Dedifferentiated amniotic fluid mesenchymal stem cell (primary cell): ENCODE measurements around the gene ACOT7.
"Not testable (repeated sequence)": the region's sequence is repeated elsewhere in the genome, so short reads cannot be mapped to it uniquely, and the experiment has no call there.

Experiments used
- DNase-seq: peaks from one replicate; pipeline ENCODE4 v3.0.0-alpha.2; 2016; ENCODE audit errors: extremely low spot score

Gene ACOT7, protein sequence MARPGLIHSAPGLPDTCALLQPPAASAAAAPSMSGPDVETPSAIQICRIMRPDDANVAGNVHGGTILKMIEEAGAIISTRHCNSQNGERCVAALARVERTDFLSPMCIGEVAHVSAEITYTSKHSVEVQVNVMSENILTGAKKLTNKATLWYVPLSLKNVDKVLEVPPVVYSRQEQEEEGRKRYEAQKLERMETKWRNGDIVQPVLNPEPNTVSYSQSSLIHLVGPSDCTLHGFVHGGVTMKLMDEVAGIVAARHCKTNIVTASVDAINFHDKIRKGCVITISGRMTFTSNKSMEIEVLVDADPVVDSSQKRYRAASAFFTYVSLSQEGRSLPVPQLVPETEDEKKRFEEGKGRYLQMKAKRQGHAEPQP

DNA sequence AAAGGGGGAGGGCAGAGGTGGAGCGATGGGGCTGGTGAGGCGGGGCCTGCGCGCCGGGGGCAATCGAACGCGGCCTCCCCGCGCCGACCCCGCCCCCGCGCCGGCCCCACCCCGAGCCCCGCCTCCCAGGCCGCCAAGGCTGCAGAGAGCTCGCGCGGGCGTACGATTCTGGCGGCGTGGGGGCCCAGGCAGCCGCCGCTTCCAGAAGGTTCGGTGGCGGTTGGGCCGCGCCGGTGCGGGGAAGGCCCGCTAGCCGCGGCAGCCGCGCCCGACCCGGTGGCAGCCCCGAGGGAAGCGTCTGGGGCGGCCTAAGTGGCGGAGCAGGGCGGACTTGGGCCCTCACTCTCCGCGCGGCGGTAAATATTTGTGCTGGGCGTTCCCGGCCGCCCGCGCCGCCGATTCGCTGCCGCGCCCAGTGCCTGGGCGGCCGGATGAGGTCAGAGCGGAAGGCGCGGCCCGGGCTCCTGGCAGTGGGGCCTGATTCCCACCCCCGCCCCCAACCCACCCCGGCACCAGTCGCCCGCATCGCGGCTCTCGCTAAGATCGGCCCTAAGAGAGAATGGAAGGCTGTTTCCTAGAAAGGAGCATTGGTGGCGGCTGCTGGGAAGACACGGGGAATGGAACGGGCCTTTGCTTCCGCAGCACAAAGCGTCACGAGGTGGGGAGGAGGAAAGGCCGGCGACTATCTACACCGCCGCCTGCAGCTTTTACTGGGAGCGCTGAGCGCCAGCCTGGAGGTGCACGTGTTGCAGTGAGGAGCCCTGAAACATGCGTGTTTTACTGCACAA lies at the start of gene ACOT7:
TSS of gene ACOT7 (minus strand) at position 368 of the 788 bp plus-strand sequence. CDS start 368 bp downstream, outside the sequence.
- DNase-seq, result peak; percentile 77

DNA sequence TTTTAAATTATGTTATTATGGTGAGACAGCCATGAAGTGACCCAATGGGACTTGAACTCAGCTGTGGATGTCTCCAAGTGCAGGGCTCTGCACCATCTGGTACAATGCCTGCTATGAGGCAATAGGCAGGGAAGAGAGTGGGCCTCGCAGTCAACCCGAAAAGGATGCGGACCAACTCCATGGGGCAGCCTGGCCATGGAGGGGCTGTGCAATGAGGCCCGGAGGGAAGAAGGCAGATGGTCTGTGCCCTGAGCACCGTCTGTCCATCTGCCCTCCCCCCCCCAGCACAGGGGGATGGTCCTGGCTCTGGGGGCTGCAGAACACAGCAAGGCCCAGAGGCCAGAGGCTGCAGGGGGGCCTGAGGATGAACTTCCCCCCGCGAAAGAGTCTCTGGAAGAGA lies 48.0 kb upstream of the ACOT7 start:
- DNase-seq, result no peak

DNA sequence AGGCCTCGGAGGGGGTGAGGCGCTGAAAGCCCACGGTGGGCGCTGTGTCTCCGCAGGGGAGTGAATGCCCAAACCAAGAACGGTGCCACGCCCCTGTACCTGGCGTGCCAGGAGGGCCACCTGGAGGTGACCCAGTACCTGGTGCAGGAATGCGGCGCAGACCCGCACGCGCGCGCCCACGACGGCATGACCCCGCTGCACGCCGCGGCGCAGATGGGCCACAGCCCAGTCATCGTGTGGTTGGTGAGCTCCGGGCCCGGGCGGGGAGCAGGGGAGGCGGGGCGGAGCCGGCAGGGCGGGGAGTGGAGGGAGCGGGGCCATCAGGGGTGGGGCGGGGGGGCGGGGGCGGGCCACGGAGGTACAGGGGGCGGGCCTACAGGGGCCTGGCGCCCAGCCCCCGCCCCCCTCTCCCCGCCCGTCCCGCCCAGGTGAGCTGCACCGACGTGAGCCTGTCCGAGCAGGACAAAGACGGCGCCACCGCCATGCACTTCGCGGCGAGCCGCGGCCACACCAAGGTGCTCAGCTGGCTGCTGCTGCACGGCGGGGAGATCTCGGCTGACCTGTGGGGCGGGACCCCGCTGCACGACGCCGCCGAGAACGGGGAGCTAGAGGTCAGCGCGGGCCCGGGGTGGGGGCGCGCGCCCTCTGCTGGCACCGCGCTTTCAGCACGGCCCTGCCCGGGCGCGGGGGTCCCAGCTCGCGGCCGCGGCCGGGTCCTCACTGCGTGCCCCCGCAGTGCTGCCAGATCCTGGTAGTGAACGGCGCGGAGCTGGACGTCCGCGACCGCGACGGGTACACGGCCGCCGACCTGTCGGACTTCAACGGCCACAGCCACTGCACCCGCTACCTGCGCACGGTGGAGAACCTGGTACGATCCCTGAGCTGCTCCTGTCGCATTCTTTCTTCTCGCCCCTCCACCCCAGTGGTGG lies 46.9 kb upstream of the ACOT7 start:
- DNase-seq, result no peak

DNA sequence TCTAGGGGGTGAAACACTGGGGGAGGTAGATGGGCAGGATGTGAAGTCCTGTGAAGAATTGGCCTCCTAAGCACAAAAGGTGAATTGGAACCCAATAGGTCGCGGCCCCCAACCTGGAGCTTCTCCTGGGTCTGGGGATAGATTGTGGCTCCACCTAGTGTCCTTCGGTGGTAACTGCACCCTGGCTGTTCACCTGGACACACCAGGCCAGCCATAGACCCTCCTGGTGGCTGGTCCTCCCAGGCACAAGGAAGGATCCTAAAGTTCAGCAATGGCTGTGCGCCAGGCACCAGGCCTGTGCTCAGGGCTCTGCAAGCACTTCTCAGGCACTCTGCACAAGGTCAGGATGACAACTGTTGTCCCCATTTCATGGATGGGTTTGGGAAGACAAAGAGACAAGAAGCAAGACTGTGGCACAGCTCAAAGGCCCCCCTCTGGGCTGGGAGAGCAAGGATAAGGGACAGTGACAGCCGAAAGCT lies 44.5 kb upstream of the ACOT7 start:
- DNase-seq, result no peak

DNA sequence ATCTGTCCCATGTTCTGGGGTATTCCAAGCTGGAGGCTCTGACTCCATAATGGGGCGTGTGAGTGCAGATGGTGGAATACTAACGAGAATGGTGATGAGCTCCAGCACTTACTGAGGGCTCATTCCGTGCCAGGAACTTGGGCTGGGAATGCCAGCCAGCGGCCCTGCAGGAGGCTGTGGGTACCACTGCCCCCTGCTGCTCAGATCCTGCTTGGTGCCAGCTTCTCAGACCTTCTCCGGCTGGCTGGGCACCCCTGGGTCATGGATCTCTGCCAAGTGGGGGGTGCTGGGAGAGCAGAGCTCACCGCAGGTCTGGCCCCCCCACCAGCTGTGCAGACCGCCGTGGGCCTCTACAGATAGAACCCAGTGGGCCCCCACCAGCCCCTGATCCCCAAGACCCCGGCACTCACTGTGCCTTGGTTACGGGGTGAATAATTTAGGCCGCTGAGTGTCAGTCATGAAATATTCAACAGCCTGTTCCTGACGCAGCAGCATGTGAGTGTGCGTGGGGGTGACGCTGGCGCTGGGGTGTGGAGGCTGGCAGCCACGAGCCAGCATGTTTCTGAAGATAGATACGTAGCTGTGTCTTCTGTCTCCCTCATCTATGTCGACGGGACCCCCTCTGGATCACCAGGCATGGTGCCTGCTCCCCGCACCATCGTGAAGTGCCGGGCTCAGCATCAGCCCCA lies 43.6 kb upstream of the ACOT7 start:
- not testable (repeated sequence) for DNase-seq

DNA sequence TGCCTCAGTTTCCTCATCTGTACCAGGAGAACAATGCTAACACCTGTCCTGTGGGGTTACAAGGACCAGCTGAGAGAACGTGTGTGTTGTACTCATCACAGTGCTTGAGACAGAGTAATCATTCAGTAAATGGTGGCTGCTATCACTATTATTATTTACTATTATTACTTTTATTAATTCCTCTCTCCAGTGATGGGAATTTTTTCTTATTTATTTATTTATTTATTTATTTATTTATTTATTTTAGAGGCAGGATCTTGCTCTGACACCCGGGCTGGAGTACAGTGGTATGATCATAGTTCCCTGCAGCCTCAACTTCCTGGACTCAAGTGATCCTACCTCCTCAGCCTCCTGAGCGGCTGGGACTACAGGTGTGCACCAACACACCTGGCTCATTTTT lies 42.7 kb upstream of the ACOT7 start:
- DNase-seq, result not testable (repeated sequence)

DNA sequence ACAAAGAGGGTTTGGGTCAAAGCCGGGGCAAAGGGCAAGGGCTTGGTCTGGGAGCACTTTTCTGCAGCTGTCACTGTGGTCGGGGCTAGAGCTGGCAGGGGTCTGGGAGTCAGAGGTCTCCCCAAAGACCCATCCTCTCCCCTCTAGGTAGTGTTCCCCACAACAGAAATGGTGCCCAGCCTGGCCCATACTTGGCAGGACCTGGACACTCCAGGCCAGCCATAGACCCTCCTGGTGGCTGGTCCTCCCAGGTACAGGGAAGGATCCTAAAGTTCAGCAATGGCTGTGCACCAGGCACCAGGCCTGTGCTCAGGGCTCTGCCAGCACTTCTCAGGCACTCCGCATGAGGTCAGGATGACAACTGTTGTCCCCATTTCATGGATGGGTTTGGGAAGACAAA lies 42.0 kb upstream of the ACOT7 start:
- no peak for DNase-seq

DNA sequence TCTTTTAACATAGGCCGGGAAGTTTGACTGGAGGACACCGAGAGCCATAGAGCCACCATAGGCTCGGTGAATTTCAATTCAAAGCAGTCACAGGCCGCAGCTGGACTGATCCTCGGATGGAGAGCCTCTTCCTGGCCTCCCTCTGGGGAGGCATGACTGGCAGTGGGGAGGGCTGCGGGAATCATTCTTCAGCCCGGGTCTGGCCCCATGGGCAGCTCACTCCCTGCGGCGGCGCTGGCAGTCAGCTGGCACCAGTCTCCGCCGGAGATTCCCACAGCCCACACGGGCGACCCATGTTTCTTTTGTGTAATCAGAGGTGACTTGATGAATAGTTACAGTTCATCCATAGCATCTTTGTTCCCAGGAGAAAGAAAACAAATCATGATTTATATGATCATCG lies 41.6 kb upstream of the ACOT7 start:
- no peak for DNase-seq

DNA sequence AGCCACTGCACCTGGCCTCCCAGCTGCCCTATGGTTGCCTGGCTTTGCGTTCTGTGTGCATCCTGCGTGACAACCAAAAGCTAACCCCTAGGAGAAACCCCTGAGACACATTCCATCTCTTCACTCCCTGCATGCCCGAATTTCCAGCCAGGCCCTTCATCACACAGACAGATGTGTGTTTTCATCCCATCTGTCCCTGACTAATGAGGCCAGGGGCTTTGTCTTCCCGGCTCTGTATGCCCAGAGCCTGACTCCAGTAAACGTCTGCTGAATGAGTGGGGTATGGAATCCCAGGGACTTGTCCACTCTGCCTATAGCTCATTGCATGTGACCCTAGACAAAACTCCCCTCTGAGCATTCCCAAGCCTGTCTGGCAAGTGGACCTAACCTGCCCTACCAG lies 40.6 kb upstream of the ACOT7 start:
- no peak for DNase-seq

DNA sequence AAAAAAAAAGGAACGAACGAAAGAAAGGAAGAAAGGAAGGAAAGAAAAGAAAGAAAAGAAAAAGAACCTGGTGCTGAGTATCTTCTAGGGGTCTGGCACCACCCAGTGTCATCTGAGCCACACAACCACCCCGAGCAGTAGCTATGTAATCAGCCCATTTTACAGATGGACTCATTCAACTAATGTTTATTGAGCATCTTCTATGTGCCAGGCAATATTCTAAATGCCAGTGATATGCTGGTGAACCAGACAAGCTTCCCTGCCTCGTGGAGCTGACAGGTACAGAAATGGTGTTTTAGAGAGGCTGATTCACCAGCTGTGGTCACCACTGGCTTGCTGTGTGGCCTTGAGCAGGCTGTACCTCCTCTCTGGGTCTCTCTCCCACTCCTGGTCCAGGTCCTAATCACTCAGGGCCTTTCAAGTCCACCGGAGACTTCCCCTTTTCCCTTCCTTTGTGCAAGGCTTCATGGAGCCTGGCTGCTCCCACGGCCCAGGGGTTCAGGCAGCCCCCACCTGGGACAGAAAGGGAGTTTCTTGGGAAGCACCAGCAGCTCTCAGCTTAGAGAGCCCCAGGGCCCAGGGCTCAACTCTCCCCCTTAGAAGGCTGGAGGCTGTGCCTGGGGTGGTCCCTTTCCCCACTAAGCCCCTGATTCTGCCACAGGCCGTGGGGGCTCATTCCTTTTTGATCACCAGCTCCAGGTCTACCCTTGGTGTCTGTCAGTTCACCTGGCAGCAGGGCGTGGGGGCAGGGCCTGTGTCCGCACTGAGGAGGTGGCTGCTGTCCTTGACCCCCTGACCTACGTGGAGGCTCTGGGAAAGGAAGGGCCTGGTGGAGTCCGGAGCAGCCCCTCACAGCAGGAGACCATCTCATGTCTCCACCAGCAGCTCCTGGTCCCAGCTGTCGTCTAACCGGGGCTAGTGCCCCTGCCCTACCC lies 38.3 kb upstream of the ACOT7 start:
- not testable (repeated sequence) for DNase-seq

DNA sequence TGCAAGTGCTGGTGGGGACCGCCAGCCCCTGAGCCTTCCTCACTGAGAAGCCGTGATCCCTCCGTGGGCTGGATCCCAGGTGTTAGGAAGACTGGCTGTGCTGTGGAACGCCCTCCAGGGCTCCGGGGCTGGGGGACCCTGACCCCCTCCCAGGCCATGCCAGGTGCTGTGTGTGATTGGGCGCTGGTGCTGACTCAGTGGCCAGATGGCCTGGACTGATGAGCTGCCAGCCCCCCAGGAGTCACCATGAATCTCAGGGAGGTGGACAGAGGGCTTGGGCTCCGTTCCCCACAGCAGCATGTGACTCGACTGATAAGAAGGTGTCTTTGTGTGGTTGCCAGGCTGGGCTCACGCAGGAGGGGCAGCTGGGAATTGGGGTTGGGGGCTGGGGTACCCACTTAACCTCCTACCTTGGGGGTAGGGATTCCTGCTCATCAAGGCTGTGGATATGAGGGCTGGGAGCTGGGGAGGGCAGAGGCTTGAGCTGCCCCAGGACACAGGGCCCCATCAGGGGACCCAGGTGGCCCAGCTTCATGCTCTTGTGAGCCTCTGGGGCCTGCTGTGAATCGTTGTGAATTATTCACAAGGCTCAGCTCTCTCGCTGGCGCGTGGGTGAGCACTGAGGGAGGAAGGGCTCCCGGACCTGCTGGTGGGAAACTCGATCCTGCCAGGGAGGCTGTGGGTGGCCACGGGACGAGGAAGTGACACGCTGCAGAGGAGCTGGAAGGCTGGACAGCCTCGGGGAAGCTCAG lies 36.3 kb upstream of the ACOT7 start:
- DNase-seq, result not testable (repeated sequence)

DNA sequence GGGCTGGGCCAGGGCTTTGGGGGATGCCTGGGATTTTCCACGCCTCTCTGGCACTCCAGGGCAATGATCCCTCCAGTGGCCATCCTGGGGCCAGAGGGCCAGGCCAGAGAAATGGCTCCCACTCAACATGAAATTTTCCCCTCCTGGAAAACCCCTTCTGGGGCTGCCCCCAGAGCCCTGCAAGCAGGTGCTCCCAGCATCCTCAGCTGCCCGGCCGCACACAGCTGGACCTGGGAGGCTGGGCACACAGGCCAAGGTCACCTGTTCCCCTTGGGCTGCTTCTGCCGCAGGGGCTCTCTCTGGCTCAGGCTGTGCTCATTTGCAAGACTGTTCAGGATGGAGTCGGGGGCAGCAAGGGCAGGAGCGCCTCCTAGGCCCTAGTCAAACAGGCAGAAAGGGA lies 34.9 kb upstream of the ACOT7 start:
- DNase-seq, result not testable (repeated sequence)

DNA sequence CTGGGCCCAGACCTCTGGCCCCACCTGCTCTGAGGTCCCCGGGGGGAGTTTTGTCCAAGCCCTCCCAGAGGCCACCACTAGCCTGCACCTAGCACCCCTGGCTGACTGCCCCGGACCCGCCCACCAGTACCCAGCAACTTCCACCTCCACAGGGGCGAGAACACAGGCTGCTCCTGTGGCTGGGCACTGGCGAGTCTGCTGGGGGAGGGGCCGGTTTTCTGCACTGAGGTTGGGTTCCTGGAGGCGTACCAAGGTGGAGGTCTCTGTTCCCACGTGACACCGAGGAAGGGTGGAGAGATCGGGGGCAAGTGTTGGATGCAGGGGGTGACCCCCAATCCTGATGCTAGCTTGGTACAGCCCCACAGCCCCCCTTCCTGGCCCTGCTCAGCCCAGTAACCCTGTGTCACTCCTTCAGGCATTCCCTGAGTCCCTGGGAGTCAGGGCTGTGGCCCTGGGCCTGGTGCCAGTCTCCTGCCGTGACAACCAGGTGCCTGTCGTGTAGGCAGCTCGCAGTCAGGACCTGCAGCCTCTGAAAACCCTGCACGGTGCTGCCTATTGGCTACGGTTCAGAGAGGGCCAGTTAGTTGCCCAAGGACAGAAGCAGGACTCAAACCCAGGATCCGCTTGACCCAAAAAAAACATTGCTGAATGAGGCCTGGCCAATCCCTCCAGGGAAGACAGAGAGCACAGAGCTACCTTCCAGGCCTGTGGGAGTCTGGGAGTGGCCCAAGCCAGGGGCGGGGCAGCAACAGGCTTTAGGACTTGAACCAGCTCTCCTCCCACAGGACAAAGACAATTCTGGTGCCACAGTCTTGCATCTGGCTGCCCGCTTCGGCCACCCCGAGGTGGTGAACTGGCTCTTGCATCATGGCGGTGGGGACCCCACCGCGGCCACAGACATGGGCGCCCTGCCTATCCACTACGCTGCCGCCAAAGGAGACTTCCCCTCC lies 34.1 kb upstream of the ACOT7 start:
- DNase-seq, result no peak

DNA sequence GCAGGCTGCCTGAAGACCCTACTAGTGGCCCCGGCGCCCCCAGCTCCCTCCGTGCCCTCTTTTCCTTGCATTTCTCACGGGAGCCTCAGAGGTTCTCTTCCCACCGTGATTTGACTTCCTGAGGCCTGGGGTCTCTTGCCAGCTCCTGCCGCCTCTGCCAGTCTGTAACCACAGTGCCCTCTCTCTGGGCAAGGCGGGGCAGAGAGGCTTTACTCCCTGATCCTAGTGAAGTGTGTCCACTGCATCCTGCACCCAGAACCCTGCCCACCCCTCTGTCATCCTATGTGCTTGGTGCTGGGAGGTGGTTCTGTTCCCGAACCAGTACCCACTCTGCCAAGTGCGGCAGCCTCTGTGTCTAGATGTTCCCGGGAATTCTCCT lies 33.4 kb upstream of the ACOT7 start:
- no peak for DNase-seq

DNA sequence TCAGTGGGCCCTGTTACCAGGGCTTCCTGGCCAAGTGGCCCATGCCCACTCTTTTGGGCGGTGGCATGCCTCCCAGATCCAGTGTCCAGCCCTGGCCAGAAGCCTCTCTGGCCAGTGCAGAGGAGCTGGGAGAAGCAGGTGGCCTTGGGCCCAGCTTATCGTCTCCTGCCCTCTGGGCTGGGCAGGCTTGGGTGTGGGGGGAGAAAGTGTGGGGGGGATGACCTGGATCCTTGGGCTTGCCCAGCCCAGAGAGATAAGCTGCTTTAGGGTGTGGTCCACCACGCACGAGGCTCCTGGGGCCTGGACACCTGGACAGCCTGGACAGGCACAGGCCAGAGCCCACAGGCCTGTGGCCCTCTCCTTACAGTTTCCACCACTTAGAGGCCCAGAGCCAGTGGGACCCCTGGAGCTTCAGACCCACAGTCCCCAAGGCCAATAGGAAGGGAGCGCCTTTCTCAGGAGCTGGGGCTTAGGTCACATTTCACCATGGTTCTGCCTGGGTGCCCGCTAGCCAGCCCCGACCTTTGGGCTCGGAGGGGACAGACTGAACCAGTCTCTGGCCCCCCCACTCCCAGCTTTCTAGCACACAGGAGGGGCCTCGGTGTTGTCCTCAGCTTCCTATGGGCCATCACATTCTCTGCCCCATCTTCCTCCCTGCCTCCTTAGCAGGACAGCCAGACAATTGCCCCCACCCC lies 32.9 kb upstream of the ACOT7 start:
- no peak for DNase-seq

DNA sequence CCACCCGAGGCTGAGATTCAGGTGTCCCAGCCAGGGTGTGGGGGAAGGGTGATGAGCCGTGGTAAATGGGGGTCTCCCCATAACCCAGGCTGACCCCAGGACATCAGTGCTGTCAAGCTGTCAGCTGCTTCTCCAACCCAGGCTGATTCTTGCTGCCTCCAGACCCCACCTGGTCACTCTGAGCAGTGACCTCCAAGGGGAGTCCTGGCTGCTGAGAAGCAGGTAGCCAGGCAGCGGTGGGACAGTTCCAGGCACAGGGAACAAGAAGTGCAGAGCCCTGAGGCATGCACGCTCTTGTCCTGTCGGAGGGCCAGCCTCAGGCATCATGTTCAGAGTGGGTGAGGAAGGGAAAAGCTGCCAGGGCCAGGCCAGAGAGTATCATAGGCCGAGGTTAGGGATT lies 32.1 kb upstream of the ACOT7 start:
- no peak for DNase-seq
